Putamen (tissue), 1 donor: ENCODE data around the gene CDC42SE2.

ENCODE experiments used
- DNase-seq: peaks from one replicate; pipeline ENCODE4 v3.0.0-alpha.2; 2016; ENCODE audit warnings: low spot score

Gene CDC42SE2, protein sequence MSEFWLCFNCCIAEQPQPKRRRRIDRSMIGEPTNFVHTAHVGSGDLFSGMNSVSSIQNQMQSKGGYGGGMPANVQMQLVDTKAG

GRCh38 chr5:131263648-131264450, at the start of gene CDC42SE2:
Gene CDC42SE2 (plus strand): TSS chr5:131264053. CDS start chr5:131359494, 95,441 bp downstream.
- DNase-seq: peak; percentile 94

DNA sequence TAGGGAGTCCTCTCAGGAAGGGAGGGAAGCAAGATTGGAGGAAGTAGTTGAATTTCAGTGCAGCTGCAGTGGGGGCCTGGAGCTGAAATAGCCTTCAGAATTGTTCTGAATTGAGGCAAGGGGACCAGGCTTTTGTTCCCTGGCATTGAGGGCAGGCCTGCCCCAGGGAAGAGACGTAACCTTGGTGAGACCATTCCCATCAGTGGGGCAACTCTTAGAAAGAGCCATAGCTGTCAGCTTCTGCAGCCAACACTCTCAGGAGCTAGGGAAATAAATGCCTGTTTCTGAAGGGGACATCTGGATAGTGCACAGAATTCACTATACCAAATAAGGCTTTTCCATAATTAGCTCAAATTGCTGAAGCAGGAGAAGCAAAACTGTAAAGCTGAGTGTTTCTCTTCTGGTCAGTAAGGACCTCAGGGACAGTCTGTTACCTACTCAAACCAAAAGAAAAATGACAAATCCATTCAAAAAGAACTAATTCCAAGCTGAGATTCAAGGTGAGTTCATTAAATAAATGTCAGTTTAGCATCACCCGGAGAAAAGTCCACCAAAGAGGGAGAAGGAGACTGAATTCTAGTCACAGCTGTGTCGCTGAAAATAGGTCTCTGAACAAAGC, 49.1 kb upstream of the CDC42SE2 start:
- no peak for DNase-seq

GRCh38 chr5:131217791-131218190, 46.1 kb upstream of the CDC42SE2 start:
- no peak for DNase-seq

DNA sequence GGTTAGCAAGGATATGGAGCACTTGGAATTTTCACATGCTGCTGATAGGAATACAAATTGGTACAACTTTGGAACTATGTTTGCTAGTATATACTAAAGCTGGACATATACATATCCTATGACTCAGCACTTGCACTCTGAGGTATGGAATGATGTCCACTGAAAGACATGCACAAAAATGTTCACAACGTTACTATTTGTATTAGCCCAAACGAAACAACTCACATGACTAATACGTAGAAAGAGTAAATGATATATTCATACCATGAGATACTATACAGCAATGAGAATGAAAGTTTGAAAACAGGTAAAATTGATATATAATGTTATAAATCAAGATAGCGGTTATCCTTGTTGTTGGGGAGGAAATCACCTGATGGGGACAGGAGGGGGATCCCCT, 45.5 kb upstream of the CDC42SE2 start:
- DNase-seq: no peak

DNA sequence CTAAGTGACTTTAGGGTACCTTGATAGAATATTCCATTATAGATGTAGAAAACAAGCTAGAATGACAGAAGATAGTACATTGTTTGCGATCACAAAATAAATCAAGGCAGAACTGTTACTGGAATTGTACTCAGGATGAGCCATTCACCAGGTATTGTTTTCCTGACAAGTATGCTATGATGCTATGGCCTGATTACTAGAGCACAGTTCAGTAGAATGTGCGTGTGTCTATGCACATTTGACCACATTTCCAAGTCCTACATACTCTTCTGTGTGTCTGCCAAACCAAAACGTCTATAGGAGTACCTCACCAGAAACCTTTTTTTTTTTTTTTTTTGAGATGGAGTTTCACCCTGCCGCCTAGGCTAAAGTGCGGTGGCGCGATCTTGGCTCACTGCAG, 43.3 kb upstream of the CDC42SE2 start:
- no peak for DNase-seq

DNA sequence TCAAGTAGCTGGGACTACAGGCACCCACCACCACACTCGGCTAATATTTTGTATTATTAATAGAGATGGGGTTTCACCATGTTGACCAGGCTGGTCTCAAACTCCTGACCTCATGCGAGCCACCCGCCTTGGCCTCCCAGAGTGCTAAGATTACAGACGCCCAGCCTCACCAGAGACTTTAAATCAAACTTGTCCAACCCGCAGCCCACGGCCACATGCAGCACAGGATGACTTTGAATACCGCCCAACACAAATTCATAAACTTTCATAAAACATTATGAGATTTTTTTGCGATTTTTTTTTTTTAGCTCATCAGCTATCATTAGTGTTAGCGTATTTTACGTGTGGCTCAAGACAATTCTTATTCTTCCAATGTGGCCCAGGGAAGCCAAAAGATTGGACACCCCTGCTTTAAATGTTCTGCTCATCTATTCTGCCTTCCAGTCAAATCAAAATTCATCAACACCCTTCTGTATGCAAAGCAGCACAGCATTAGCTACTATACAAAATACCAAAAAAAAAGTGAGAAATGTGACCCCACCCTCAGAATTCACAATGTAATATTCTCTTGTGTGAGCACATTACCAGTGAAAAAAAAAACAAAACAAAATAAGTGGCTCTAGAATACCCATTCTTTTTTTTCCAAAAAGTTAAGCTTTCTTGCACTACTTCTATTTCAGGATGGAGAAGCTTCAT, 42.7 kb upstream of the CDC42SE2 start:
- no peak for DNase-seq

GRCh38 chr5:131221888-131222287, 42.0 kb upstream of the CDC42SE2 start:
- DNase-seq: peak; percentile 54

DNA sequence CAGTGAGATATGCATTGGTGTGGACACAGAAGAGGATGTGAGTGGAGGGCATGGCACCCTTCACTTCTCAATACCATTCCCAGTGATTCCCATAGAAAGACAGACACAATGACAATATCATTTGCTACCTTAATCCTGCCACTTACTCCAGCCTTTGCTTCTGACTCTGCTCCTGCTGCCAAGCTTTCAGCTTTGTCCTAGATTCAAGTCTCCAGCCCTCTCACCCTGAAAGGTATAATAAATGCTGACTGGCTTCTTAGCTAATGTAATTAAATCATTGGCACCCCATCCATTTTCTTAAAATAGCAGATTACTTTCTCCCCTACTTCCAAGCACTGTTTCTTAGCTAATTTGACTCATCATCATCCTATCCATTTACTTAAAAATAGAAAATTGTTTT, 41.1 kb upstream of the CDC42SE2 start:
- peak; percentile 60 for DNase-seq

GRCh38 chr5:131223751-131224386, 40.0 kb upstream of the CDC42SE2 start:
- DNase-seq: no peak

DNA sequence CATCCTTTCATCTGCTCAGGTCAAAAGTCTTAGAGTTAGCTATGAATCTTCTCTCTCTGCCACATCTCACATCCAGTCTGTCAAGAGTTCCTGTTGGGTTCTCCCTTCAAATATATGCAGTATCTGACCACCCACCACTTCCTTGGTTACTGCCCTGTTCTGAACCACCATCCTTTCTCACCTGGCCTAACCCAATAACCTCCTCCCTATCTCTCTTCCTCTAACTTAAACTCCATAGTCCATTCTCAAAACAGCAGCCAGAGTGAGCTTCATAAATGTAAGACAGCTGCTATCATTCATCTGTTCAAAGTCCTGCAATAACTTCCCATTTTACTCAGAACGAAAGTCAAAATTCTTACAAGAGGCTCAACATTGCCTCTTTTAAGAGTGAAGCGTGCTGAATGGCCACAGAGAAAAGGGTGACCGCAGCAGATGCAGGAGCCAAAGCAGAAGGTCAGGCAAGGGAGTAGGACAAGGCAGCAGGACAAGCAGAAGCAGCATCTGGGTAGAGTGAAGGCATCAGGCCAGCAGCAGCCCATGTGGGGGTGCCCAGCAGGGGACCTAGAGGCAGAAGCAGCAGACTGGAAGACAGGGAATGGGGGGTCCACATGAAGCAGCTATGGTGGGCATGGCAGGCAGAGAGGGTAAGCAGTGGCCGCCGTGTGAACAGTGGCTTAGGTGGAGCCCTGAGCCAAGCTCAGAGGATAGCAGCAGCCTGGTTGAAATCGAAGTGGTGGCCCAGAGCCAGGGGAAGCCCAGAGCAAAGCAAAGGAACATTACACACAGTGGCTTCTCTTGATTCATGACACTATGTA, 39.3 kb upstream of the CDC42SE2 start:
- DNase-seq: no peak

- DNase-seq: no peak
Observed at GRCh38 chr5:131225282-131225974, 38.4 kb upstream of the CDC42SE2 start.

GRCh38 chr5:131226899-131227298, 37.0 kb upstream of the CDC42SE2 start:
- DNase-seq: no peak

DNA sequence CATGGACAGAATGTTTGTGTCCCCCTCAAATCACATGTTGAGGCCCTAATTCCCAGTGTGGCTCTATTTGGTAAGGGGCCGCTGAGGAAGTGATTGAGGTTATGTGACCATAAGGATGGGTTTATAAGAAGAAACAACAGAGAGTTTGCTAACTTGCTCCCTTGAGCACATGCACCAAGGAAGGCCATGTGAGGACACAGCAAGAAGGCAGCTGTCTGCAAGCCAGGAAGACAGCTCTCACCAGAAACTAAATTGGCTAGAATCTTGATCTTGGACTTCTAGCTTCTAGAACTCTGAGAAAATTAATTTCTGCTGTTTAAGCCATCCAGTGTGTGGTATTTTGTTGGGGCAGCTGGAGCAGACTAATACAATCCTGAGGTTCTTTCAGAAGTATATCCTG, 35.2 kb upstream of the CDC42SE2 start:
- no peak for DNase-seq

- DNase-seq: no peak
Observed at GRCh38 chr5:131229623-131230022, 34.2 kb upstream of the CDC42SE2 start.

GRCh38 chr5:131230406-131230805, 33.4 kb upstream of the CDC42SE2 start:
- peak; percentile 68 for DNase-seq

DNA sequence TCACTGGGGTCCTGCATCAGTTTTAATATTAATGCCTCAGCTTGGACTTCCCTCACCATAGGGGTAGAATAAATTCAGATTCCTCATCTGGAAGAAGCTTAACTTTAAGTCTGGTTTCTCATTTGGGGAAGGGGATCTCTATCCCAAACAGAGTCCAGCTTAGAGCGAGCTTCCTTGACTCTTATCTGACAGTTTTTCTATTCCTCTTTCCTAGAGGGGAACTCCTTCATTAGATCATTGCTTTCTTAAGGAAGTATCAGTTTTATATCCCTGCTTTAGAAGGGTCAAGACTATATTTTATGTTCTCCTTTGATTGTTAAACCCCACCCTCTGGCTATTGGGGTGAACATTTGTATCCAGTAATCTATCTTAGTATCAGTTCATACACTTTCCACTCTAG, 24.2 kb upstream of the CDC42SE2 start:
- no peak for DNase-seq

DNA sequence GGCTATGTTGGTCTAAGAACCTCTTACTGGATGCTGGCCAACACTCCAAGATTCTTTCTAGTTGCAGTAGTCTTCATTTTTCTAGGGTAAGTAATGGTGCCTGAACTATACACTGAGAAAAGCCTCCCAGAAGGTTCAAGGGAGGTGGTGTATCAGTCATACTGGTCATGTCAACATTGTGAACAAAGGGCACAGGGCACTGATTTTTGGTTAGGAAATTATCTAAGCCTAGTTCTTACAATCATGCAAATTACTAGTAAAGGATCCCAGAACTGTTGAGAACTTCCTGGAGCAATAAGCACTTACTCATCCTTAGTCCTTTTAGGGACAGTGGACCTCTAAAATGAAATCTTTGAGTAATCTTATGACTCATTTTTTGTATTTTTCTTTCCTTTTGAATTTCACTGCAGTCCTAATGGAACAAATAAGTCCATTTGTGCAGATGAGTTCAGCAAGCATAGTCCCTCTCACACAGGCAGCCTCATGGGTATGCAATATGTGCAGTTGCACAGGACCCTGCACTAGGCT, 21.1 kb upstream of the CDC42SE2 start:
- no peak for DNase-seq

DNA sequence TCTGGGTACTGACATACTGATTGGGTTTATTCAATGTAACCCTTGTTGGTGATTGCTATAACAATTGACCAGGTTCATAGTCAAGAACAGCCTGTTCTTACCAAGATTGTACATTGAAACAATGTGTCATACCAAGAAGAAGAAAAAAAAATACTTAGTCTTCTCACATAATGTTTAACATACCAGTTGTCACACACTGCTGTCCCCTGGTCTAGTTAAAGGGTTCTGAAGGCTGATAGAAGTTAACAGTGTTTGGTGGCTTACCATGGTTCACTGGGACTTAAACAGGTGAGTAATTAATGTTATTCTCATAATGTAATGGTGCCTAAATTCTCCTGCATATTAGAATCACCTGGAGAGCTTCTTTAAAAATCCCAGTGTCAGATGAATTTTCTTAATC, 18.5 kb upstream of the CDC42SE2 start:
- DNase-seq: no peak

DNA sequence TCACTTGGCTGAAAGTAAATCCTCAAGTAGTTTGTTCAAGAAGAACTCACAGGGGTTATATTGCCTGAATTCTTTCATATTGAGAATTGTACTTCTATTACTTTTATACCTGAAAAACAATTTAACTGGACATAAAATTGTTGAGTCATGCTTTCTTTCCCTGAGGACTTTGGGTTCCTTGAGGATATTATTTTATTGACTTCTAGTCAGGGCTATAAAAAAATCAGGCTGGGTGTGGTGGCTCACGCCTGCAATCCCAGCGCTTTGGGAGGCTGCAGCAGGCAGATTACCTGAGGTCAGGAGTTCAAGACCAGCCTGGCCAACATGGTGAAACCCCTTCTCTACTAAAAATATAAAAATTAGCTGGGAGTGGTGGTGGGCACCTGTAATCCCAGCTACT, 17.9 kb upstream of the CDC42SE2 start:
- DNase-seq: no peak

DNA sequence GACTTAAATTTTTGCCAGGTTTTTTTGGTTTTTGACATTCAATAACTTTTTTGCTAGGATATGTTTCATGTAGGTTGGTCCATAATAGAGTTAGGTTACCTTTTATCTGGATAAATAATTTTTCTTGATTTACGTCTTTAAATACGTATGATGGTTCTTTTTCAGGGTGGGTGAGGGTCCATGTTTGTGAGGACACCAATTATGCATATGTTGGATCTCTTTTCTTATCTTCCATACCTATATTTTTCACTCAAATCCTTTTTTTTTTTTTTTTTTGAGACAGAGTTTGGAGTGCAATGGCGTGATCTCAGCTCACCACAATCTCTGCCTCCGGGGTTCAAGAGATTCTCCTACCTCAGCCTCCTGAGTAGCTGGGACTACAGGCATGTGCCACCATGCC, 17.3 kb upstream of the CDC42SE2 start:
- no peak for DNase-seq
